ENCODE results near the gene STX17. TPM values are rescaled to one million over a fixed set of nuclear protein-coding genes. Genes with fewer than 3 reads are reported as not detected.

The STX17 gene
- total and polyA plus RNA-seq, 2 donors (not counting 3 experiments of a cell fraction or from before 2014, with no cell fraction given) = 5.3 to 17.6 TPM

DNA sequence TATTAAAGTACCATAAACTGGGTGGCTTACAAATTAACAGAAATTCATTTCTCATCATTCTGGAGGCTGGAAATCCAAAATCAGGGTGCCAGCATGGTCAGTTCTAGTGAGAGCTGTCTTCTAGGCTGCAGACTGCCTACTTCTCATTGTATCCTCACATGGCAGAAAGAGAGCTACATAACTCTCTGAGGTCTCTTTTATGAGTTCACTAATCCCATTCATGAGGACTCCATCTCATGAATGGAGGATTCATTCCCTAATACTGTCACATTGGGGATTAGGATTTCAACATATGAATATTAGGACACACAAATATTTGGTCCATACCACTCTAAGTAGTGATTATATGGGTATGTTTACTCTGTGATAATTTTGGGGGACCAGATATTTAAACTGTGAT is 108.4 kb downstream of the STX17 start:
- no peak overlapping the region for H3K9ac ChIP-seq (replicated peaks; ENCODE audit: extremely low read depth, insufficient read depth, low read length)
- no peak overlapping the region for H2AFZ ChIP-seq (ENCODE audit: low read depth, low read length)
- POLR2A ChIA-PET = no interaction called here
- H3K36me3 ChIP-seq (ENCODE audit: control insufficient read depth in 2 of 2, extremely low read depth in 1 of 2, insufficient read depth in 2 of 2, low read length in 2 of 2) = no peaks in the 10 kb centered on the region
- H3K4me2 ChIP-seq (ENCODE audit: insufficient read depth, low read length) = no peak overlapping the region
- no peak overlapping the region for H3K27ac ChIP-seq (ENCODE audit: insufficient read depth, low read depth, low read length)
- intact Hi-C loops (cut with micrococcal nuclease) = loop anchor here (5.0 kb wide), 1 partner anchor 193 kb away; the partner anchor contains the start of gene NR4A3
- H3K9me3 ChIP-seq (replicated peaks; ENCODE audit: control insufficient read depth, insufficient read depth, low read length) = no peaks in the 10 kb centered on the region
- no TSS peak for BruUV-seq (replicated peaks)
- TF ChIP-seq POLR2A (IDR thresholded peaks at IDR 0.05; ENCODE audit: low read depth, low read length) = no peak
- no peak for TF ChIP-seq MYC (IDR thresholded peaks at IDR 0.05; ENCODE audit: low read depth, low read length)
- TF ChIP-seq, protein P1, sequence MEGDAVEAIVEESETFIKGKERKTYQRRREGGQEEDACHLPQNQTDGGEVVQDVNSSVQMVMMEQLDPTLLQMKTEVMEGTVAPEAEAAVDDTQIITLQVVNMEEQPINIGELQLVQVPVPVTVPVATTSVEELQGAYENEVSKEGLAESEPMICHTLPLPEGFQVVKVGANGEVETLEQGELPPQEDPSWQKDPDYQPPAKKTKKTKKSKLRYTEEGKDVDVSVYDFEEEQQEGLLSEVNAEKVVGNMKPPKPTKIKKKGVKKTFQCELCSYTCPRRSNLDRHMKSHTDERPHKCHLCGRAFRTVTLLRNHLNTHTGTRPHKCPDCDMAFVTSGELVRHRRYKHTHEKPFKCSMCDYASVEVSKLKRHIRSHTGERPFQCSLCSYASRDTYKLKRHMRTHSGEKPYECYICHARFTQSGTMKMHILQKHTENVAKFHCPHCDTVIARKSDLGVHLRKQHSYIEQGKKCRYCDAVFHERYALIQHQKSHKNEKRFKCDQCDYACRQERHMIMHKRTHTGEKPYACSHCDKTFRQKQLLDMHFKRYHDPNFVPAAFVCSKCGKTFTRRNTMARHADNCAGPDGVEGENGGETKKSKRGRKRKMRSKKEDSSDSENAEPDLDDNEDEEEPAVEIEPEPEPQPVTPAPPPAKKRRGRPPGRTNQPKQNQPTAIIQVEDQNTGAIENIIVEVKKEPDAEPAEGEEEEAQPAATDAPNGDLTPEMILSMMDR (IDR thresholded peaks at IDR 0.05; ENCODE audit: extremely low read depth in 1 of 2, insufficient read depth in 1 of 2, low read depth in 1 of 2, low read length in 2 of 2) = no peak
- no peak for TF ChIP-seq POLR2AphosphoS5 (IDR thresholded peaks at IDR 0.05; ENCODE audit: insufficient read depth, low read depth, low read length)
- TF ChIP-seq GATA2 (IDR thresholded peaks at IDR 0.05; ENCODE audit: insufficient read depth, insufficient read length, low read depth, low read length) = no peak
- TF ChIP-seq FOS (IDR thresholded peaks at IDR 0.05; ENCODE audit: borderline replicate concordance, insufficient read depth, low read length) = no peak
- TF ChIP-seq, protein P2, sequence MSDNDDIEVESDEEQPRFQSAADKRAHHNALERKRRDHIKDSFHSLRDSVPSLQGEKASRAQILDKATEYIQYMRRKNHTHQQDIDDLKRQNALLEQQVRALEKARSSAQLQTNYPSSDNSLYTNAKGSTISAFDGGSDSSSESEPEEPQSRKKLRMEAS (IDR thresholded peaks at IDR 0.05; ENCODE audit: insufficient read depth, insufficient read length) = no peak
- no peak for TF ChIP-seq JUN (IDR thresholded peaks at IDR 0.05; ENCODE audit: borderline replicate concordance, insufficient read depth, insufficient read length, low read depth)
- no peak overlapping the region for H3K4me3 ChIP-seq (replicated peaks in 1 of 3; ENCODE audit: insufficient read depth in 1 of 3, low read depth in 1 of 3, low read length in 3 of 3)
- CTCF ChIA-PET = interaction anchor here (0.5 to 2.0 kb wide), 4 partner anchors 8 to 310 kb away, joined by 3 to 5 read pairs (median 3); no protein-coding TSS in a partner anchor
- DNase-seq (ENCODE audit: low read depth, low spot score) (no peak), FAIRE-seq (no peak)
- H3K79me2 ChIP-seq (ENCODE audit: control insufficient read depth, insufficient read depth, low read length) = no peaks in the 10 kb centered on the region
- dilution Hi-C loops (cut with MboI; ENCODE audit: extremely low pct_ligation_motif_present, low sequenced_read_pairs) = no loop called here
- H3K4me1 ChIP-seq (ENCODE audit: control insufficient read depth, extremely low read depth, insufficient read depth, low read length) = no peaks in the 10 kb centered on the region
- H4K20me1 ChIP-seq (replicated peaks; ENCODE audit: control insufficient read depth, extremely low read depth, insufficient read depth, low read length) = no peaks in the 10 kb centered on the region
- H3K9me1 ChIP-seq (replicated peaks; ENCODE audit: control insufficient read depth, extremely low read depth, insufficient read depth, low read length) = no peaks in the 10 kb centered on the region
- no peaks in the 10 kb centered on the region for H3K27me3 ChIP-seq (ENCODE audit: control insufficient read depth in 2 of 2, insufficient read depth in 2 of 2, low read length in 2 of 2)
